Neural progenitor cell (in vitro differentiated cells): ENCODE results near the gene CRELD2. TPM values are rescaled to one million over a fixed set of nuclear protein-coding genes. Genes with fewer than 3 reads are reported as not detected.

Experiments
- DNase-seq: peaks from one replicate; pipeline ENCODE4 v3.0.0-alpha.2; 2016; ENCODE audit warnings: low spot score
- H2AFZ ChIP-seq: fragments of 200-600 bp; sonication (generic); replicated peaks from 2 replicates; pipeline ENCODE4 v1.6.1; 2016; ENCODE audit warnings: antibody characterized with exemption
- H3F3A ChIP-seq: fragments of 200-600 bp; sonication (generic); 2 replicates; pipeline ENCODE4 v1.6.1; 2016; ENCODE audit warnings: antibody characterized with exemption, low read depth
- H3K27ac ChIP-seq: fragments of 200-600 bp; sonication (generic); 2 replicates; pipeline ENCODE4 v1.5.1; 2016; ENCODE audit warnings: mild to moderate bottlenecking
- H3K27me3 ChIP-seq: fragments of 200-600 bp; sonication (generic); 2 replicates; pipeline ENCODE4 v1.6.1; 2016; ENCODE audit warnings: mild to moderate bottlenecking, moderate library complexity
- H3K36me3 ChIP-seq: fragments of 200-600 bp; sonication (generic); 2 replicates; pipeline ENCODE4 v1.5.1; 2016
- H3K4me1 ChIP-seq: fragments of 200-600 bp; sonication (generic); 2 replicates; pipeline ENCODE4 v1.6.1; 2016; ENCODE audit warnings: mixed run types
- H3K4me2 ChIP-seq: fragments of 200-600 bp; sonication (generic); 2 replicates; pipeline ENCODE4 v1.6.1; 2016
- H3K4me3 ChIP-seq: fragments of 200-600 bp; sonication (generic); 2 replicates; pipeline ENCODE4 v1.5.1; 2016
- H3K79me2 ChIP-seq: fragments of 200-600 bp; sonication (generic); 2 replicates; pipeline ENCODE4 v1.6.1; 2016; ENCODE audit warnings: low read depth
- H3K9ac ChIP-seq: fragments of 200-600 bp; sonication (generic); 2 replicates; pipeline ENCODE4 v1.6.1; 2016
- H3K9me3 ChIP-seq: fragments of 200-600 bp; sonication (generic); 2 replicates; pipeline ENCODE4 v1.5.1; 2016; ENCODE audit warnings: low read depth
- H4K20me1 ChIP-seq: fragments of 200-600 bp; sonication (generic); 2 replicates; pipeline ENCODE4 v1.6.1; 2016; ENCODE audit warnings: low read depth
- H3K27ac Mint-ChIP-seq: 3 replicates; pipeline ENCODE4 v1.8.0; 2021; ENCODE audit warnings: mixed read lengths
- H3K27me3 Mint-ChIP-seq: 2 replicates; pipeline ENCODE4 v1.8.0; 2022; ENCODE audit warnings: low read depth, mild to moderate bottlenecking, inconsistent platforms, moderate library complexity, mixed read lengths; ENCODE audit not compliant: insufficient read depth
- H3K36me3 Mint-ChIP-seq: 3 replicates; pipeline ENCODE4 v1.8.0; 2021; ENCODE audit warnings: mixed read lengths
- H3K4me1 Mint-ChIP-seq: 3 replicates; pipeline ENCODE4 v1.8.0; 2021; ENCODE audit warnings: mixed read lengths
- H3K4me3 Mint-ChIP-seq: 3 replicates; pipeline ENCODE4 v1.8.0; 2021; ENCODE audit warnings: mild to moderate bottlenecking, moderate library complexity, mixed read lengths
- H3K9me3 Mint-ChIP-seq: 3 replicates; pipeline ENCODE4 v1.8.0; 2020; ENCODE audit warnings: mixed read lengths
- CTCF ChIP-seq: fragments of 200-600 bp; sonication (generic); IDR thresholded peaks from 2 replicates; pipeline ENCODE4 v1.5.1; 2017; ENCODE audit warnings: antibody characterized with exemption, mild to moderate bottlenecking
- EZH2 ChIP-seq: fragments of 200-600 bp; sonication (generic); IDR thresholded peaks from 2 replicates; pipeline ENCODE4 v1.6.1; 2017; ENCODE audit warnings: antibody characterized with exemption, mild to moderate bottlenecking, moderate library complexity
- EZH2phosphoT487 ChIP-seq: fragments of 200-600 bp; sonication (generic); IDR thresholded peaks from 2 replicates; pipeline ENCODE4 v1.6.1; 2017; ENCODE audit warnings: antibody characterized with exemption
- total RNA-seq: library from RNA; depleted of rRNA; stranded (reverse); fragments of >200 nt; gene quantifications from 2 replicates; pipeline ENCODE4 v1.2.3, GENCODE V29; 2015; ENCODE audit warnings: low replicate concordance

CRELD2 gene
- total RNA-seq, 1 donor from 2014 or later = 12.2 TPM

- H3K27ac ChIP-seq = no peak overlapping the region
- H3K4me3 ChIP-seq = no peak overlapping the region
- H3K9me3 Mint-ChIP-seq = peaks cover 4% of the 10 kb centered on the region
- DNase-seq = no peak
- TF ChIP-seq EZH2 (no peak), CTCF (no peak), EZH2phosphoT487 (no peak)
- H3K27ac Mint-ChIP-seq = peak overlapping the region; percentile 57
- H3F3A ChIP-seq = peaks cover 23% of the 10 kb centered on the region
- no peak overlapping the region for H3K4me3 Mint-ChIP-seq
- peaks cover 7% of the 10 kb centered on the region for H3K4me1 Mint-ChIP-seq
- H3K27me3 Mint-ChIP-seq = peaks cover 13% of the 10 kb centered on the region
- H3K4me1 ChIP-seq = no peaks in the 10 kb centered on the region
- no peaks in the 10 kb centered on the region for H4K20me1 ChIP-seq
- no peak overlapping the region for H3K4me2 ChIP-seq
- H3K9ac ChIP-seq = no peak overlapping the region
- no peaks in the 10 kb centered on the region for H3K79me2 ChIP-seq
- H3K36me3 ChIP-seq = no peaks in the 10 kb centered on the region
- H3K9me3 ChIP-seq = no peaks in the 10 kb centered on the region
- H2AFZ ChIP-seq = no peak overlapping the region
- H3K27me3 ChIP-seq = no peaks in the 10 kb centered on the region
- peaks cover 29% of the 10 kb centered on the region for H3K36me3 Mint-ChIP-seq
Measured at GRCh38 chr22:49905465-49905864, 13.0 kb upstream of the CRELD2 start.

- H3K9ac ChIP-seq = no peak overlapping the region
- no peak overlapping the region for H2AFZ ChIP-seq
- no peak overlapping the region for H3K27ac Mint-ChIP-seq
- H3K4me3 ChIP-seq = no peak overlapping the region
- H3K36me3 Mint-ChIP-seq = peaks cover 24% of the 10 kb centered on the region
- H3K4me3 Mint-ChIP-seq = no peak overlapping the region
- no peaks in the 10 kb centered on the region for H3K4me1 ChIP-seq
- no peaks in the 10 kb centered on the region for H3K79me2 ChIP-seq
- DNase-seq = no peak
- H4K20me1 ChIP-seq = no peaks in the 10 kb centered on the region
- peaks cover 3% of the 10 kb centered on the region for H3K4me1 Mint-ChIP-seq
- H3K27me3 Mint-ChIP-seq = peaks cover 17% of the 10 kb centered on the region
- no peaks in the 10 kb centered on the region for H3K9me3 Mint-ChIP-seq
- TF ChIP-seq EZH2 = no peak
- TF ChIP-seq EZH2phosphoT487 = no peak
- TF ChIP-seq CTCF = no peak
- no peak overlapping the region for H3K27ac ChIP-seq
- H3K4me2 ChIP-seq = no peak overlapping the region
- H3F3A ChIP-seq = peaks cover 19% of the 10 kb centered on the region
- no peaks in the 10 kb centered on the region for H3K27me3 ChIP-seq
- no peaks in the 10 kb centered on the region for H3K36me3 ChIP-seq
- no peaks in the 10 kb centered on the region for H3K9me3 ChIP-seq
Measured at GRCh38 chr22:49906071-49906798, 12.2 kb upstream of the CRELD2 start.

GRCh38 chr22:49906799-49907290 lies 11.6 kb upstream of the CRELD2 start:
- H3K36me3 ChIP-seq = no peaks in the 10 kb centered on the region
- no peak overlapping the region for H3K27ac Mint-ChIP-seq

More at GRCh38 chr22:49906799-49907290, 11.6 kb upstream of the CRELD2 start:
- no peaks in the 10 kb centered on the region for H3K9me3 Mint-ChIP-seq
- DNase-seq = no peak
- H3F3A ChIP-seq = peaks cover 13% of the 10 kb centered on the region
- TF ChIP-seq EZH2phosphoT487 = no peak
- TF ChIP-seq CTCF = no peak
- H3K36me3 Mint-ChIP-seq = peaks cover 18% of the 10 kb centered on the region
- no peaks in the 10 kb centered on the region for H3K27me3 ChIP-seq
- H3K4me3 ChIP-seq = no peak overlapping the region
- peaks cover 14% of the 10 kb centered on the region for H3K27me3 Mint-ChIP-seq
- H3K9ac ChIP-seq = no peak overlapping the region
- H2AFZ ChIP-seq = no peak overlapping the region
- no peak overlapping the region for H3K4me3 Mint-ChIP-seq
- H3K79me2 ChIP-seq = no peaks in the 10 kb centered on the region
- no peaks in the 10 kb centered on the region for H4K20me1 ChIP-seq
- no peaks in the 10 kb centered on the region for H3K9me3 ChIP-seq
- H3K27ac ChIP-seq = no peak overlapping the region
- H3K4me2 ChIP-seq = no peak overlapping the region
- H3K4me1 ChIP-seq = no peaks in the 10 kb centered on the region
- peaks cover 3% of the 10 kb centered on the region for H3K4me1 Mint-ChIP-seq
